Neuronal stem cell (in vitro differentiated cells): ENCODE measurements around the gene ARHGDIB.

Source experiments
- DNase-seq: peaks from one replicate; pipeline ENCODE4 v3.0.0-alpha.2; 2013; ENCODE audit warnings: low spot score
- H2AFZ ChIP-seq: one replicate; pipeline ENCODE4 v1.6.1; 2013; ENCODE audit warnings: mild to moderate bottlenecking, low read length, inconsistent platforms
- H2AK5ac ChIP-seq: 2 replicates; pipeline ENCODE4 v1.6.1; 2013; ENCODE audit warnings: low read depth, mild to moderate bottlenecking, inconsistent platforms, low read length, moderate library complexity, mixed read lengths
- H2BK120ac ChIP-seq: 2 replicates; pipeline ENCODE4 v1.6.1; 2013; ENCODE audit warnings: low read depth, mild to moderate bottlenecking, inconsistent platforms, low read length, moderate library complexity, mixed read lengths
- H2BK12ac ChIP-seq: one replicate; pipeline ENCODE4 v1.6.1; 2013; ENCODE audit warnings: low read length, inconsistent platforms
- H2BK15ac ChIP-seq: 2 replicates; pipeline ENCODE4 v1.6.1; 2013; ENCODE audit warnings: mild to moderate bottlenecking, low read length, inconsistent platforms, mixed read lengths
- H2BK5ac ChIP-seq: one replicate; pipeline ENCODE4 v1.6.1; 2013; ENCODE audit warnings: inconsistent platforms, mild to moderate bottlenecking, low read length, moderate library complexity
- H3K14ac ChIP-seq: one replicate; pipeline ENCODE4 v1.6.1; 2013; ENCODE audit warnings: low read length, inconsistent platforms
- H3K18ac ChIP-seq: 2 replicates; pipeline ENCODE4 v1.6.1; 2013; ENCODE audit warnings: low read length, inconsistent platforms
- H3K23ac ChIP-seq: 2 replicates; pipeline ENCODE4 v1.6.1; 2013; ENCODE audit warnings: low read depth, mild to moderate bottlenecking, mixed read lengths, low read length, inconsistent platforms; ENCODE audit not compliant: poor library complexity
- H3K27ac ChIP-seq: replicated peaks from 3 replicates; pipeline ENCODE4 v1.5.1; 2013; ENCODE audit warnings: low read length, inconsistent platforms
- H3K27me3 ChIP-seq, 3 experiments: 2 replicates each; pipeline ENCODE4 v1.6.1; 2013; ENCODE audit warnings: low read length in 3 of 3, mild to moderate bottlenecking in 2 of 3, inconsistent platforms in 1 of 3, low read depth in 1 of 3, mixed read lengths in 1 of 3, moderate library complexity in 1 of 3; ENCODE audit not compliant: control insufficient read depth in 3 of 3, insufficient read depth in 3 of 3
- H3K36me3 ChIP-seq, 2 donors: replicated peaks in 1 of 2; 2 replicates each; pipeline ENCODE4 v1.6.1; 2013; ENCODE audit warnings: low read length in 2 of 2; ENCODE audit not compliant: control insufficient read depth in 2 of 2, insufficient read depth in 2 of 2
- H3K4ac ChIP-seq: 2 replicates; pipeline ENCODE4 v1.6.1; 2013; ENCODE audit warnings: inconsistent platforms, mild to moderate bottlenecking, low read length, moderate library complexity
- H3K4me1 ChIP-seq, 2 donors: 1 replicate in 1 of 2; 2 replicates in 1 of 2; pipeline ENCODE4 v1.6.1; 2013; ENCODE audit warnings: low read length in 2 of 2, low read depth in 1 of 2; ENCODE audit not compliant: control insufficient read depth in 2 of 2, insufficient read depth in 1 of 2
- H3K4me2 ChIP-seq: one replicate; pipeline ENCODE4 v1.6.1; 2013; ENCODE audit warnings: mild to moderate bottlenecking, low read length, inconsistent platforms; ENCODE audit not compliant: insufficient read depth, poor library complexity, severe bottlenecking
- H3K4me3 ChIP-seq, 2 donors: 2 replicates each; pipeline ENCODE4 v1.5.1; 2013; ENCODE audit warnings: low read length in 2 of 2, mild to moderate bottlenecking in 2 of 2, inconsistent platforms in 1 of 2, moderate library complexity in 1 of 2
- H3K79me1 ChIP-seq: one replicate; pipeline ENCODE4 v1.6.1; 2013; ENCODE audit warnings: low read depth, mild to moderate bottlenecking, inconsistent platforms, low read length, moderate library complexity
- H3K9ac ChIP-seq: one replicate; pipeline ENCODE4 v1.6.1; 2013; ENCODE audit warnings: mild to moderate bottlenecking, low read depth, low read length, inconsistent platforms; ENCODE audit not compliant: poor library complexity
- H3K9me3 ChIP-seq, 2 donors: replicated peaks in 1 of 2; 2 replicates each; pipeline versions ENCODE3 to v1.6.1; 2013; ENCODE audit warnings: low read length in 2 of 2, mild to moderate bottlenecking in 2 of 2, inconsistent platforms in 1 of 2, low read depth in 1 of 2, mixed read lengths in 1 of 2, moderate library complexity in 1 of 2; ENCODE audit not compliant: control insufficient read depth in 2 of 2, insufficient read depth in 1 of 2
- H4K8ac ChIP-seq: one replicate; pipeline ENCODE4 v1.6.1; 2013; ENCODE audit warnings: low read depth, mild to moderate bottlenecking, inconsistent platforms, low read length, moderate library complexity
- H4K91ac ChIP-seq: one replicate; pipeline ENCODE4 v1.6.1; 2013; ENCODE audit warnings: low read length, low read depth, mild to moderate bottlenecking, inconsistent platforms; ENCODE audit not compliant: poor library complexity
- WGBS, 2 donors: extraction: QIAGEN DNeasy Blood & Tissue Kit; methylation state at CpG; one replicate each; pipeline ENCODE4 v1.1.7; 2013; ENCODE audit warnings: missing lambda C conversion rate in 2 of 2, mixed read lengths in 1 of 2; ENCODE audit not compliant: insufficient read length in 2 of 2, insufficient replicate concordance in 1 of 2; ENCODE audit errors: extremely low coverage in 2 of 2; 5-methylcytosine and 5-hydroxymethylcytosine counted together

The ARHGDIB gene

GRCh38 chr12:14960548-14961465 is 594 bp downstream of the ARHGDIB start:
- H3K27me3 ChIP-seq = no peaks in the 10 kb centered on the region
- no peak overlapping the region for H2BK120ac ChIP-seq
- H2AK5ac ChIP-seq = no peak overlapping the region
- H3K14ac ChIP-seq = no peak overlapping the region
- no peak overlapping the region for H3K27ac ChIP-seq
- H4K91ac ChIP-seq = no peak overlapping the region
- no peak overlapping the region for H3K9ac ChIP-seq
- DNase-seq = no peak
- no peaks in the 10 kb centered on the region for H3K36me3 ChIP-seq
- H3K4me1 ChIP-seq = no peaks in the 10 kb centered on the region
- WGBS, 2 donors = no CpG with 5 or more reads among the region's 13 CpGs
- H3K23ac ChIP-seq = no peak overlapping the region
- no peak overlapping the region for H2BK15ac ChIP-seq
- H3K4me3 ChIP-seq = no peak overlapping the region
- no peak overlapping the region for H2AFZ ChIP-seq
- no peak overlapping the region for H4K8ac ChIP-seq
- no peak overlapping the region for H2BK12ac ChIP-seq
- H3K4ac ChIP-seq = no peak overlapping the region
- no peaks in the 10 kb centered on the region for H3K9me3 ChIP-seq
- no peak overlapping the region for H2BK5ac ChIP-seq
- H3K79me1 ChIP-seq = no peaks in the 10 kb centered on the region
- H3K18ac ChIP-seq = no peak overlapping the region
- H3K4me2 ChIP-seq = no peak overlapping the region

- Histone ChIP-seq H3K9ac (no peak overlapping the region), H2BK15ac (no peak overlapping the region), H3K18ac (no peak overlapping the region), H3K36me3 (no peaks in the 10 kb centered on the region), H2AFZ (no peak overlapping the region), H3K4ac (no peak overlapping the region), H2AK5ac (no peak overlapping the region), H2BK120ac (no peak overlapping the region), H3K27me3 (no peaks in the 10 kb centered on the region), H3K14ac (no peak overlapping the region), H4K8ac (no peak overlapping the region), H3K4me3 (no peak overlapping the region), H3K23ac (no peak overlapping the region), H3K79me1 (no peaks in the 10 kb centered on the region), H3K9me3 (no peaks in the 10 kb centered on the region), H3K4me1 (no peaks in the 10 kb centered on the region), H4K91ac (no peak overlapping the region), H2BK5ac (no peak overlapping the region), H2BK12ac (no peak overlapping the region), H3K4me2 (no peak overlapping the region), H3K27ac (no peak overlapping the region)
- no CpG with 5 or more reads among the region's 4 CpGs for WGBS, 2 donors
- DNase-seq = no peak
These were observed 1.4 kb downstream of the ARHGDIB start for GRCh38 chr12:14959916-14960496.

DNA sequence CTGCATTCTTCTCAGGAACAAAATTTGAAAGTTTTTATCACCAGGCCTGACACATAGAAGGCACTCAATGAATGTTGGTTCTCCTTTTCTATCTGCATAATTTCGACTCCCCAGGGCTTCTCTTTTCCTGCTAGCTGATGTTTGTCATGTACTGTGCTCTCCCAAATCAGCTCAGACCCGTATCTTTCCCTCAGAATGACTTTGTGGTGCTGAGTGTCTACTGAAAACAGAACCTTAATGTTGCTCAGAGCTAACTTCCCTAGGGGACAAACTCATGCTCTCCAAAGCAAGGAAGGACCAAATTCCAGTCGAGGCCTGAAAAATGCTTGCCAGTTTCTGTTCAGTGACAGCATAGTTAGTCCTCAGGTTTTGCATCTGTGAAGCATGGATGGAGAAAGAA is 1.9 kb downstream of the ARHGDIB start:
- Histone ChIP-seq H3K14ac (no peak overlapping the region), H3K9ac (no peak overlapping the region), H4K91ac (no peak overlapping the region), H3K79me1 (no peaks in the 10 kb centered on the region), H3K27ac (no peak overlapping the region), H4K8ac (no peak overlapping the region), H3K4me2 (no peak overlapping the region), H3K9me3 (no peaks in the 10 kb centered on the region), H3K23ac (no peak overlapping the region), H2BK5ac (no peak overlapping the region), H2AFZ (no peak overlapping the region), H3K4ac (no peak overlapping the region), H2AK5ac (no peak overlapping the region), H3K4me3 (no peak overlapping the region), H2BK12ac (no peak overlapping the region), H3K27me3 (no peaks in the 10 kb centered on the region), H3K18ac (no peak overlapping the region), H3K36me3 (no peaks in the 10 kb centered on the region), H2BK120ac (no peak overlapping the region), H3K4me1 (no peaks in the 10 kb centered on the region), H2BK15ac (no peak overlapping the region)
- WGBS, 2 donors = no CpG with 5 or more reads among the region's 3 CpGs
- DNase-seq = no peak

GRCh38 chr12:14959126-14959440 is 2.3 kb downstream of the ARHGDIB start:
- Histone ChIP-seq H2BK15ac (no peak overlapping the region), H3K23ac (no peak overlapping the region), H3K4ac (no peak overlapping the region), H3K9me3 (no peaks in the 10 kb centered on the region), H3K36me3 (no peaks in the 10 kb centered on the region), H2AK5ac (no peak overlapping the region), H3K27ac (no peak overlapping the region), H3K18ac (no peak overlapping the region), H2BK120ac (no peak overlapping the region), H2BK12ac (no peak overlapping the region), H3K9ac (no peak overlapping the region), H3K4me2 (no peak overlapping the region), H3K4me3 (no peak overlapping the region), H3K4me1 (no peaks in the 10 kb centered on the region), H2BK5ac (no peak overlapping the region), H2AFZ (no peak overlapping the region), H3K79me1 (no peaks in the 10 kb centered on the region), H4K91ac (no peak overlapping the region), H3K14ac (no peak overlapping the region), H3K27me3 (no peaks in the 10 kb centered on the region), H4K8ac (no peak overlapping the region)
- WGBS, 2 donors = no CpG with 5 or more reads among the region's 10 CpGs
- DNase-seq = no peak
